HPDE6-E6E7 (cell line): ENCODE data around the gene TES.
"Not testable (repeated sequence)": the region's sequence is repeated elsewhere in the genome, so short reads cannot be mapped to it uniquely, and the experiment has no call there.

ENCODE experiments used
- DNase-seq: peaks from one replicate; pipeline ENCODE4 v3.0.0; 2011; ENCODE audit warnings: missing footprints; ENCODE audit errors: extremely low spot score

TES gene, protein sequence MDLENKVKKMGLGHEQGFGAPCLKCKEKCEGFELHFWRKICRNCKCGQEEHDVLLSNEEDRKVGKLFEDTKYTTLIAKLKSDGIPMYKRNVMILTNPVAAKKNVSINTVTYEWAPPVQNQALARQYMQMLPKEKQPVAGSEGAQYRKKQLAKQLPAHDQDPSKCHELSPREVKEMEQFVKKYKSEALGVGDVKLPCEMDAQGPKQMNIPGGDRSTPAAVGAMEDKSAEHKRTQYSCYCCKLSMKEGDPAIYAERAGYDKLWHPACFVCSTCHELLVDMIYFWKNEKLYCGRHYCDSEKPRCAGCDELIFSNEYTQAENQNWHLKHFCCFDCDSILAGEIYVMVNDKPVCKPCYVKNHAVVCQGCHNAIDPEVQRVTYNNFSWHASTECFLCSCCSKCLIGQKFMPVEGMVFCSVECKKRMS

DNA sequence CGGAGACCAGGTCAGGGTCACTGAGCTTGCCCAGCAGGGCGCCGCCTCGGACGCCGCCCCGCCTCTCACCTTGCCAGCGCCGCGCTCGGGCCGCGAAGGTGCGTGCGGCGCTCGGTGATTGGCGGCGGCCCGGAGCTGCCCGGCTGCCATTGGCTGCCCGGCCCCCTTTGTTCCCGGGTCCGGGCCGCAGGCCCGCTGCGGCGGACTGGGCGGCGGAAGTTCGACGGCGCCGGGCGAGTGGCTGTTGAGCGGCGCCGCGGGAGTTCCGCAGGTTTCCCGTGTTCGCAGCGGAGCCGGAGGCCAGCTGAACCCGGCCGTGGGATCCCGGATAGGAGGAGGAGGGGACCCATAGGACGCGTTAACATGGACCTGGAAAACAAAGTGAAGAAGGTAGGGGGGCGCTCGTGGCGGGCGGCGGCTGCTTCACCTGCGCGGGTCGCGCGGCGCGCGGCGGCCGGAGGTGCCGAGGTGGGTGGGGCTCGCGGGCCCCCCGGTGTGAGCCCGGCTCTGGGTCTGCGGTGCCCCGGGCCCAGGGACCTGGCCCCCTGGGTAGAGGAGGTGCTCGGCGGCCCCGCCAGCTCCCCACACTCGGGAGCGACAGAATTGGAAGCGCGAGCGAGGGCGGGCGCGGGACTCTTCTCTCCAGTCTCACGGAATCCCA, at the start of gene TES:
TSS of gene TES (plus strand) at position 195 of the 661 bp plus-strand sequence. CDS start at position 364, 169 bp downstream.
- DNase-seq: peak; percentile 63

DNA sequence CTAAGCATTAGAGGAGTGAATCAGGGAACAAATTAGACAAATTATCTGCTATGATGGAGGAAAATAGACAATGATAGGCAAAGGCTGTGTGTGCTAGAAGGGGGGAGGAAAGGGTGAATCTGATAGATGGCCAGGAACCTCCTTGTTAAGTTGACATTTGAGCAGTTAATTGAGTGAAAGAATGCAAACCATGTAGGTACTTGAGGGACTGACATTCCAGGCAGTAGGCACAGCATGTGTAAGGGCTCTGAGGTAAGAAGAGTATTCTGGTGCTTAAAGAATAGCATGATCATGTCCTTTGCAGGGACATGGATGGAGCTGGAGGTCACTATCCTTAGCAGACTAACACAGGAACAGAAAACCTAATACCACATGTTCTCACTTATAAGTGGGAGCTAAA, 48.6 kb upstream of the TES start:
- DNase-seq: no peak

DNA sequence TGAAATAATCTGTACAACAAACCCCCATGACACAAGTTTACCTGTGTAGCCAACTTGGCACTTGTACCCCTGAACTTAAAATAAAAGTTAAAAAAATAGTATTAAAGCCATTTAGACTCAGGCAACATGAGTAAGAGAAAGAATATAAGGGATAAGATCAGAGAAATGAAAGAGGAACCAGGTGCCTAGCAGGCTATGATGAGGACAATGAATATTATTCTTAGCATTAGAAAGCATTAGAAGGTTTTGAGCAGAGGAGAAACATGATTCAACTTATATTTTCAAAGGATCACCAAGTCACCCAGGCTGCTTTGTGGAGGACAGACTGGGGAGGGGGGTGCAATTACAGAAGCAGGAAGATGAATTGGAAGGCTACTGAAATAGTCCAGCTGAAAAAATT, 48.1 kb upstream of the TES start:
- DNase-seq: no peak

DNA sequence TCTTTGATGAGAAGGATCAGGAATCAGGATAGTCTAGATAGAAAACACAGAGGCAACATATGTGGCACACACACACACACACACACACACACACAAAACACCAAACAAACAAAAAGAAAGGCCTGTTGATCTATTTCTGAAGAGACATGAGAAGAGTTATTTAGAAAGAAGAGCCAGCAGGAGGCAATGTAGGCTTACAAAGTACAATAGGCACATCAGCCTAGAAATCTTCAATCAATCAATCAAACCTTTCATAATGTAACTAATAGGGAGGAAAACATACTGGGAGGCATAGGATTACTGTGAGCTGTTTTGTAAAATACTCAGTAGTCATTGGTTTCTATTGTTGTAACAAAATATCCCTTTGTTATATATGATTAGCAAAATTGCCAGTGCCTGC, 47.3 kb upstream of the TES start:
- no peak for DNase-seq

DNA sequence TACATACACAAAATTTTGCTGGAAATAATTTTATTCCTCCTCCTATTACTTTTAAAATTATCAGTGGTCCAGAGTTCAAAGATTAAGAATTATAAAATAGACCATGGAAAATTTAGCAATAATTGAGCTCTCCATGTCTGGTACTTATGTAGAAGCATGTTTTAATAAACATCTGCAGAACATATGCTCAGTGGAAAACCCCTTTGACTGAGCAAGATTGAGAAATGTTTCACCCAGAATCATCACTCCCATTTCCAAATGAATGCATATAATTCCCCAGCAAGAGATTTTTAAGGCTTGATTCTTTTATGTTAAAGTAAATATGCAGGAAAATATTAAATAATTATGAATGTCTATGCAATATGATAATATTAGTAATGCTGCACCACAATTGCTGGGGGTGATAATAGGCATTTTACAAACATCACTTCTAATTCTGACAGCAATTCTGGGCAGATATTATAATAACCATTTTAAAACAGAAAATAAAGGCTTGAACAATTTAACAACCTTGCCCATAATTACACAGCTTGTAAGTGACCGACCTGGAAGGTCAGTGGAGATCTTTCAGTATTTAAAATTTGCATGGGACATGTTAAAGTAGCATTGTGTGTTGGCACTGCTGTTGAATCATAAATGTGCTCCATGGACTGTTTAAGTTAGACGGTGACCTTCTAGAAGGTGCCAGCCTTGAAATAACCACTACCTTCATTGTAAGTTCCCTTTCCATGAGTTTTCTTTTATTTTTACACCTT, 45.6 kb upstream of the TES start:
- DNase-seq: no peak

DNA sequence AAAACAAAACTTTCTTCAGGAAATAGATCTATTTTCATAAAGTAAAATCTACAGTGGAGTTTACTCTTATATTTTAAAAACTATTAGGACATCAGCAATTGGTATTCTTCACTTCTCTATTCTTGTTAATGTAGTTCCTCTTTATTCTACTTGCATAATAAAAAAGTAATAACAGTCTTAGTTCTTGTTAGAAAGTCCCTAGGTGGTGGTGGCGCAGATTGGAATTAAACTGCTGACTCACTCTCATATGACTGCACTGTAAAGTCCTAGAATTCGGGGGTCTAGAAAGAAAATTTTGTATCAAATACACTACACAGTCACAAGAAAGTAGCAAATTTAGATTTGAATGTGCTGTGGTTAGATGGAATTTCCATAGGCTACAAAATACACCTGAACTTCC, 44.6 kb upstream of the TES start:
- no peak for DNase-seq

DNA sequence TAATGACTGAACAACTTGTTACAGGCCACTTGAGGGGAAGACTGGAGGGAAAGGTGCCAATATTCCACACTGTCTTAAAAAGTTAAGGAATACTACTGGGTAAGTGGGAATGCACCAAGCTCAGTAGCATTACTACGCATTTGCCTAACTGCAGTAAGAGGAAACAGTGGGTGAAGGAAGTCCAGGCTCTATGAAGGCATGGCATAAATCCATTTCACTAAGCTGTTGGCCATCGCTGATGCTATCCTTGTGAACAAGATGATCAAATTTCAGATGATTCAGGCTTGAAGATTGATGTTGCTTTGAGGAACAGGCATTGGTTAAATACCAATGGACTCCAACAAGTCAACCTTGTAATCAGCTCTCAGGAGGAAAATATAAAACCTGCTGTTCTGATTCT, 44.2 kb upstream of the TES start:
- DNase-seq: no peak

DNA sequence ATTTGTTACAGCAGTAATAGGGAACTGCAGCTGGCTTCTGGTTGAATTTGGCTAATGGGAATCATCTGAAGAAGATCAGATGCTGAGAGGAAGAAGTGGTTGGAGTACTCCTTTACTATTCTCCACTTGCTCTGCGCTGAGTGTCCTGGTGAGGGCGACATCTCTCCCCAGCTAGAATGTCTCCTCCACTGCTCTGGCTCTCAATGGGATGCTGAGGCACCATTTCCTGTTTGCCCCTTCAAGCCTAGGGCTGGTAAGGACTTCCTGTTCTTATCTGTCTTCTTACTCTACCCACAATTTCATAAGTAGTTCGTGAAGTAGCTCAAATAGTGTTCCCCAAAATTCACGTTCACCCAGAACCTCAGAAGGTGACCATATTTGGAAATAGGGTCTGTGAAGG, 43.2 kb upstream of the TES start:
- no peak for DNase-seq

DNA sequence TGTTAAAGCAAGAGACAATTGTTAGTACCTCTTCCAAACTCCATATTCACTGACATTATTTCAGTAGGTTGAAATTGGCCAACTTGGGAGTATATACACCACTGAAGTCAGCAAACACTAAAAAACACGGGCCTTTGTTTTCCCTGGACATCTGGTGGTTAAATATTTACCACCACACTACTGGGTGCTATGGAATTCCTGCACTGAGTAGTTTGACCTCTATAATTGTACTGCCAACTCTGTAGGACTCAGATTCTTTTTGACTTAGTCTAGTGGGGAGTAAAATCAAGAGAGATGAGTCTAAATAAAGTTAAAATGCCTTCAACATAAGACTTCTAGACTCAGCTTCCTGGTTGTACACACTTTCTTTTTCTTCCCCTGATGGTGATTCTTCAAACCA, 41.3 kb upstream of the TES start:
- no peak for DNase-seq

DNA sequence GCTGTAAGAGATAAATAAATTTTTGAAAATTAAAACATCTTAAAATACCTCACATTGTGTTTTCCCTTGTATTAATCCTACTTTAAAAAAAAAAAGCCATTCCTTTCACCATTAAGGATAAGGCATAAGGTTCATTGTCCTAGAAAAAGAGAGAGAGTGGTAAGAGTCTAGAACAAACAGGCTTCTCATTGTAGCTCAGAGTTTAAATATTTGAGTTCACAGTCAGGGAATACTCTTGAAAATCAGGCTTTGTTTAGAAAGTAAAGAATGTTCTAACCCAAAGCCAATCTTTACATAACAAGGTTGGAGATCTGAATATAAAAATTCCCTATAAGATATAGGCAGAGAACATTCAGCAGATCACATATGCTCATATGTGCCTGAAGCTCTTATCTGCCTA, 40.2 kb upstream of the TES start:
- DNase-seq: no peak

DNA sequence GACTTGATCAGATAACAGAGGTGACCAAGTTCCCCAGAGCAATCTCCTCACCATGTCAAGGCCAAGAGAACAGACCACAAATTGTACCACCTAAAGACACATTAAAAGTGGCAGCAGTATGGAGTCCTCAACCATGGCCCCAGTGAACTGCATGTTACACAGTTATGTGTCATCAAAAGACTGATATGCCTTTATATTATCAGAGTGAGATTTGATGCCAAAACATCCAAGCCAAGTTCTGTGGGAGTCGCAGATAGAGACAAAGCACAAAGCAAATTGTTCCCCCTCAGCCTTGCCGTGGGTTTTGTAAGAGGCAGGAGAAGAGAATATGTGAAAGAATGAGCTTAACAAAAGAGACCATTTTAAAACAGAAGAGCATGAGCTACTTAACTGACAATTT, 39.2 kb upstream of the TES start:
- no peak for DNase-seq

DNA sequence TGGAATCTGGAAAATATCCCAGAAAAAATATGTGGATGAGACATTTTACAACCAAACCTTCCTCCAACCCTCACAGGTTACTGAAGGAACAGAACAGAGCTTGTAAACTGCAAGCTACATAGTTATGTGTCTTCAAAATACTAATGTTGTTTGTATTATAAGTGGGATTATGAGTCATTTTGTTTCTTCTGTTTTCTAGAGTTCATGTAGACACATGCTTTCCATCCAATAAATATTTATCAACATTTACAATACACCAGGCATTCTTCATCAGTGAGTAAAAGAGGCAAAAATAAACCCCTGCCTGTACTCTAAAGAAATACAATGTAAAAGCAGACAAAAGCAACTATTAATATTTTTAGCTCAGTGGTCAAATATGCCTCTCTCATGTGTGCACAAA, 38.0 kb upstream of the TES start:
- DNase-seq: no peak

DNA sequence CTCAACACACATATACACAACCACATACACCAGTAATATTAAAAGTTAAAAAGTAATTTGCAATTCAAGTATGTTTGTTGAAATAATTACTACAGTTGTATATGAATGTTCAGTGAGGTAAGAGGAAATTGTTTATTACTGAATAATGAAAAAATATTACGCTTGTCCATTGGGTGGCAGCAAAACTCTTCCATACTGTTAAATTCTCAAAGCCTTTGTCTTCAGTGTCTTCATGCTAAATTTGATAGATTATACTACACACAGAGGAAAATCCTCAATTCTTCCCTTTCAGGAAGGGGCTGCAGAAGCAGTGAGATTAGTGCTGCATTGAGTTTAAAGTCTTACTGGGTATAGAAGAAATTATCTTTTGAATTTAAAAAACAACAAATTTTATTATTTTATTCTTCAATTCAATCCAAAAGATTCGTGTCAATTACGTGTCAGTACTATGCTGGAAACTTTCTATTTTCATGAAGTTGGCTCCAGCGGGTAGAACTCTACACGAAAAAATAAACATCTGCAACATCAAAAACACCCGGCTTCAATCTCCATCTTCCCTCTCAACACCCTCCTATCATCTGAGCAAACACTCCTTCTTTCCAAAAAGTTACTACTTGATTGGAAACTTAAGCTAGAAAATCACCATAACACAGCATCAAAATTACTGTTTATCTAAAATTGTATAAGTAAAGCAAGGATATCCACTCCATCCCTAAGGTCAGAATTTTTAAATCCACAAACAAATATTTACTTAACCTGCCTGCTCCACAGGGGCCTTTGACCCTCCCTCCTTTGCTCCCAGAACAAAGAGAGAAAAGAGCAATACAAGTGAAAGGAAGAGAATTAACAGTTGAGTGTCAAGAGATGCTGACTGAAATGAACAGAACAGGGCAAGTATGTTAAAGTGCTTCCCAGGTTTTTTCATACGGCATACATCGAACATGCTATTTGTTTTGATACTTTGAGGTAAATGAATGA, 37.0 kb upstream of the TES start:
- no peak for DNase-seq

DNA sequence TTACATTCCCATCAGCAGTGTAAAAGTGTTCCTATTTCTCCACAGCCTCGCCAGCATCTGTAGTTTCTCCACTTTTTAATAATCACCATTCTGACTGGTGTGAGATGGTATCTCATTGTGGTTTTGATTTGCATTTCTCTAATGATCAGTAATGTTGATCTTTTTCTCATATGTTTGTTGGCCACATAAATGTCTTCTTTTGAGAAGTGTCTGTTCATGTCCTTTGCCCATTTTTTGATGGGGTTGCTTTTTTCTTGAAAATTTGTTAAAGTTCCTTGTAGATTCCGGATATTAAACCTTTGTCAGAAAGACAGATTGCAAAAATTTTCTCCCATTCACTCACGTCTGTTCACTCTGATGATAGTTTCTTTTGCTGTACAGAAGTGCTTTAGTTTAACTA, 35.2 kb upstream of the TES start:
- DNase-seq: not testable (repeated sequence)

DNA sequence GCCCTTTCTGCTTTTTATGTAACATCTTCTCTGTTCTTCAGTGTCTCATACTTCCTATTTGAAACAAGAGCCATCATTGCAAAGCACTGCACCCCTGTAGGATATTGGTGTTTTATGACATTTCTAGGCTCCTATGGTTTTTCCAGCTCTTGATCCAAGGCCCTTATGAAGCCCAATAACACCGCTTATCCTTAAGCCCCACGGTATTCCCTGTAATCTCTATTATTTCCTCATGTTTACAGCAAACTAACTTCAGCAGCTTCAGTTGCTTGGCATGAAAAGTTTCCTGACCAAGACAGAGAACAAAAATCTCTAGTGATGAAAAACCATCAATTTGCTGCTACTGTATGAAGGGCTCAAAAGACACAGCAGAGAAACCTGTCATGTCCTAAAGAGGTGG, 34.1 kb upstream of the TES start:
- DNase-seq: no peak

DNA sequence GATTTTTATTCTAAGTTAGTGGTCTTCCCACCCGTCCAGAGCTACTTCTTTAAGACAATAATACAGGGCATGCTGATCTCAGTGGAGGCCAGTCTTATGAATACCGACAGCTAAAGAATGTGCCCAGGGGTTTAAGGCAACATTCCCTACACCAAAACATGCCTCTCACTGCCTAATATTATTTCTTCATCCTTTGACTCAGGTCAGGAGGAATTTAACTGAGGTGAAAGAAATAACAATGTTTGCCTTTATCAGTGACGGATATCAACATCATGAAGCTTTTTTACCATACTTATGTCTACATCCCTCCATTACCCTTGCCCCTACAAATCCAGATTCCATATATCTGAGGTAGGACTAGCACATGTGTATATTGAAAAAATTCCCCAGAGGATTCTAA, 33.3 kb upstream of the TES start:
- DNase-seq: no peak

DNA sequence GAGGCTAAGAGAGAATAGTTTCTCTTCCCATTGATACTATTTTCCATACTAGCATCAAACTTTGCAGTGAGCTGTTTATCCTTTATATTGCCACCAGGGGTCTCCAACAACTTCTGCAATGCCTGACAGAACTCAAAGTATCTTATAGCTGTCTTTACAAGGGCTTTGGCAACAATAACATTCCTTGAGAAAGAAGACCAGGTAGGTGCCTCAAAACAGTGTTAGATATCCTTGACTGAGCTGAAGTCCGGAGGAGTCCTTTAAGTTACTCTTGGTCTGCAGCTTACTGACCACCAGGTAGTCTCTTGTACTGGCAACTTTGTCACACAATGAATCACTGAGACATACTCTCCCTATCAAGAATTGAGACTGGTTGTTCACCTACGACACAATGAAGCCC, 30.0 kb upstream of the TES start:
- no peak for DNase-seq

DNA sequence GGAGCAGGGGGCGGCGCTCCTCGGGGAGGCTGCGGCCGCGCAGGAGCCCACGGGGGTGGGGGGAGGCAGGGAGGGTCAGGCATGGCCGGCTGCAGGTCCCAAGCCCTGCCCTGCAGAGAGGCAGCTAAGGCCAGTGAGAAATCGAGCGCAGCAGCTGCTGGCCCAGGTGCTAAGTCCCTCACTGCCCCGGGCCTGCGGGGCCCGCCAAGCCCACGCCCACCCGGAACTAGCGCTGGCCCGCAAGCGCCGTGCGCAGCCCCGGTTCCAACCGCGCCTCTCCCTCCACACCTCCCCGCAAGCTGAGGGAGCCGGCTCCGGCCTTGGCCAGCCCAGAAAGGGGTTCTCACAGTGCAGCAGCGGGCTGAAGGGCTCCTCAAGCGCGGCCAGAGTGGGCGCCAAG, 28.3 kb upstream of the TES start:
- DNase-seq: no peak

DNA sequence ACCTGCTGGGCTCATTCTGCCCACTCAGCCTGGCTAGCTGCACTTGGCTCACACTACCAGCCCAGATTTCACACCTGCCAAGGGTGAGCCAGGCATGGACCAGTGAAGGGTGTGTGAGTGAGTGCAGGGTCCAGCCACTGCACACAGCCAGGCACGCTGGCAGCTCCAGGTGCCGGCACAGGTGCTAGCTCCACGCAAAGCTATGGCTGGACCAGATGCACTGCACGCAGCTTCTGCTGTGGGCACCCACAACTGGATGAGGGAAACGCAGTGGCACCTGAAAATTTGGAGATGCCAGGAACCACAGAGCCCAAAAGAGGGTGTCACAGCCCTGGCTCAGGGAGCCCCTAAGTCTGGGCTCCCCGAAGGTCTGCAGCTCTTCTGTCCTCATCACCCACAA, 24.9 kb upstream of the TES start:
- DNase-seq: no peak

DNA sequence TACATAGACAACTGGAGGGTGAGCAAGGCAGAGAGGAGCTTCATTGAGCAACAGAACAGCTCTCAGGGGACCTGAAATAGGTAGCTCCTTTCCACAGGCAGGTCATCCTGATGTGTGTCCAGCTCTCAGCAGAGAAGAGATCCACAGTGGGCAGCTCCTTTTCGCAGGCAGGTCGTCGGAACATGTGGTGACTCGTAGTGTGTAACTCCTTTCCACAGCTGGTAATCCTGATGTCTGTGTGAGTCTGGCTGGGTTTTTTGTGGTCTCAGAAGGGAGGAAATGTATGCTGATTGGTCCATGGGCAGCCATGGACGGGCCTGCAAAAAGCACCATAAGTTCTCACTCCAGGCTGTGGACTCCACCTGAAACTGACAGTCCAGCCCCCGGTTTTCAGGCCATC, 24.4 kb upstream of the TES start:
- DNase-seq: no peak

DNA sequence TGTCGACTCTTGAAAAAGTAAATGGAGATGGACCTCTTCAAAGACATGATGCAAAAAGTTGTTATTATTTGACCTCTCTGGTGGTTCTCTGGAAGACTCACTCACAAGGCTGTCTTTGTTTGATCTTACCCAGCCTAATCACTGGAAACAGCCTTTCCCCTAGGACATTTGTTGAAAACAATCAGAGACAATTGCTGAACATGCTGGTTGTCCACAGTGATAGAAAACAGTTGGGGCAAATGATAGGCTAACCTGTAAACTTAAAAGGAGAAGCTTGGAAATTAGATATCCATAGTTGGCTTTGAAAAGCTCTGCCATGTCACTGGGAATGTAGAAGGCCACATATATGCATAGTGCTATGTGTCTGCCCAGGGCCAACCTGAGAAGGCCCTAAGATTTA, 22.9 kb upstream of the TES start:
- no peak for DNase-seq
